PFSK-1 (cell line): Measurements from ENCODE around the gene CYP3A5.

Source experiments
- FOXP2 ChIP-seq: optimal IDR thresholded peaks from 2 replicates; pipeline ENCODE3; 2011; ENCODE audit warnings: borderline replicate concordance, control low read depth, inconsistent platforms; ENCODE audit not compliant: insufficient read depth; ENCODE audit errors: extremely low read length, extremely low read depth
- POLR2AphosphoS5 ChIP-seq: IDR thresholded peaks from 2 replicates; pipeline ENCODE4 v1.6.1; 2012; ENCODE audit warnings: low read depth, mild to moderate bottlenecking, control low read depth, low read length, moderate library complexity
- SIN3A ChIP-seq: IDR thresholded peaks from 2 replicates; pipeline ENCODE4 v1.6.1; 2012; ENCODE audit warnings: mild to moderate bottlenecking, low read length, moderate library complexity, borderline replicate concordance; ENCODE audit not compliant: insufficient read depth
- TAF1 ChIP-seq: IDR thresholded peaks from 2 replicates; pipeline ENCODE4 v1.6.1; 2012; ENCODE audit warnings: low read length, control low read depth, borderline replicate concordance; ENCODE audit not compliant: insufficient read depth
- TF ChIP-seq, protein P1 (sequence below), 2 experiments: IDR thresholded peaks; 2 replicates each; pipeline versions ENCODE4 v1.6.1 to v1.8.0; 2011 to 2012; ENCODE audit warnings: low read depth in 2 of 2, low read length in 2 of 2, control low read depth in 1 of 2, inconsistent platforms in 1 of 2, mild to moderate bottlenecking in 1 of 2, moderate library complexity in 1 of 2; ENCODE audit not compliant: insufficient read depth in 1 of 2

Gene CYP3A5

DNA sequence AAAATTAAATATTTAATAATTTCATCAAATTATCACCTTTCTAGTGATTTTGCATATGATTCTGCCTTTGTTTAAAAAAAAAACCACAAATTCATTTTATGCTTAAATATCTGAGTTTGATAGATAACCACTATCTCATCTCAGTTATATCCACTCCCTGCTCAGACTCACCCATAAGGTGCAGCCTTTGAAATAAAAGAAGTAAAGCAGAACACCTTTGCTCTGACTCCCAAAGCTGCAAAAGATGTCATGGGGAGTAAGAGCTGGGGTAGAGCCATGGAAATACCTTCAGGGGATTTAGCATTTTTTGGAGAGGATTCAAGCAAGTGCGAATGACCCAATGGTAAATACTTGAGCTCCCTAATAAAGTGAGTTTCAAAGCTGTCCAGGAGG, 15.1 kb upstream of the CYP3A5 start:
- TF ChIP-seq FOXP2 (no peak), SIN3A (no peak), TAF1 (no peak), POLR2AphosphoS5 (no peak)
- TF ChIP-seq, protein P1, sequence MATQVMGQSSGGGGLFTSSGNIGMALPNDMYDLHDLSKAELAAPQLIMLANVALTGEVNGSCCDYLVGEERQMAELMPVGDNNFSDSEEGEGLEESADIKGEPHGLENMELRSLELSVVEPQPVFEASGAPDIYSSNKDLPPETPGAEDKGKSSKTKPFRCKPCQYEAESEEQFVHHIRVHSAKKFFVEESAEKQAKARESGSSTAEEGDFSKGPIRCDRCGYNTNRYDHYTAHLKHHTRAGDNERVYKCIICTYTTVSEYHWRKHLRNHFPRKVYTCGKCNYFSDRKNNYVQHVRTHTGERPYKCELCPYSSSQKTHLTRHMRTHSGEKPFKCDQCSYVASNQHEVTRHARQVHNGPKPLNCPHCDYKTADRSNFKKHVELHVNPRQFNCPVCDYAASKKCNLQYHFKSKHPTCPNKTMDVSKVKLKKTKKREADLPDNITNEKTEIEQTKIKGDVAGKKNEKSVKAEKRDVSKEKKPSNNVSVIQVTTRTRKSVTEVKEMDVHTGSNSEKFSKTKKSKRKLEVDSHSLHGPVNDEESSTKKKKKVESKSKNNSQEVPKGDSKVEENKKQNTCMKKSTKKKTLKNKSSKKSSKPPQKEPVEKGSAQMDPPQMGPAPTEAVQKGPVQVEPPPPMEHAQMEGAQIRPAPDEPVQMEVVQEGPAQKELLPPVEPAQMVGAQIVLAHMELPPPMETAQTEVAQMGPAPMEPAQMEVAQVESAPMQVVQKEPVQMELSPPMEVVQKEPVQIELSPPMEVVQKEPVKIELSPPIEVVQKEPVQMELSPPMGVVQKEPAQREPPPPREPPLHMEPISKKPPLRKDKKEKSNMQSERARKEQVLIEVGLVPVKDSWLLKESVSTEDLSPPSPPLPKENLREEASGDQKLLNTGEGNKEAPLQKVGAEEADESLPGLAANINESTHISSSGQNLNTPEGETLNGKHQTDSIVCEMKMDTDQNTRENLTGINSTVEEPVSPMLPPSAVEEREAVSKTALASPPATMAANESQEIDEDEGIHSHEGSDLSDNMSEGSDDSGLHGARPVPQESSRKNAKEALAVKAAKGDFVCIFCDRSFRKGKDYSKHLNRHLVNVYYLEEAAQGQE (IDR thresholded peaks at IDR 0.05; ENCODE audit: insufficient read depth in 1 of 2, low read depth in 2 of 2, low read length in 2 of 2), result no peak

DNA sequence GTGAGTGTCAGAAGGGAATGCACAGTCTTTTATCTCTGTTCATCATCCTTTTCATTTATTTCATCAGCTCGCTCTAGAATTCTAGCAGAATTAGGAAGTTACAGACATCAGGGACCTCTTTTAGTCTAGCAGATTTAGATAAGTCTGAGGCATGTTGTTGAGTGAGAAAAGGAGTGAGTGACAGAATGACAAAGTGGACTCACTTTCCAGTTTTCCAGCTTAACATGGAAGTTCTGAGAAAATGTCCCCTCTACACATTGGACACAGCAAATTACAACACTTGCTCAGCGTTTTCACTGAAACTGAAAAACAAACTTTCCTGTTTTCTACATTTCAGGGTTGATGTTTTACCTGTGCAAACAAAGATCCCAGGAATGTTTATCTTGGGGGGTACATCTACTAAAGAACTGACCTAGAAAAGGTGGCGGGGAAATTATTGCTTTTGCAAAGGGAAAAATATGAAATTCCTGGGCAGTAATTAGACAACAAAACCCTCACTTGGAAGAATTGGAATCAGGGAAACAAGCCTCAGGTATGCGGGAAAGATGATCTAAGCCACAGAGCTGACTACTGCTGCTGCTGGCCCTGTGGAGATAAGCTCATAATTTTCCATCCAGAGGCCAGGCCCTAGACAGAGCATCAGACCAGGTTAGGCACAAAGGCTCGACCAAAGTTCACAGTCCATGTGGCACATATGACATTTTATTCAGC, 14.6 kb upstream of the CYP3A5 start:
- TF ChIP-seq, protein P1 (IDR thresholded peaks at IDR 0.05; ENCODE audit: insufficient read depth in 1 of 2, low read depth in 2 of 2, low read length in 2 of 2), result no peak
- no peak for TF ChIP-seq FOXP2
- no peak for TF ChIP-seq POLR2AphosphoS5
- no peak for TF ChIP-seq TAF1
- TF ChIP-seq SIN3A, result no peak

DNA sequence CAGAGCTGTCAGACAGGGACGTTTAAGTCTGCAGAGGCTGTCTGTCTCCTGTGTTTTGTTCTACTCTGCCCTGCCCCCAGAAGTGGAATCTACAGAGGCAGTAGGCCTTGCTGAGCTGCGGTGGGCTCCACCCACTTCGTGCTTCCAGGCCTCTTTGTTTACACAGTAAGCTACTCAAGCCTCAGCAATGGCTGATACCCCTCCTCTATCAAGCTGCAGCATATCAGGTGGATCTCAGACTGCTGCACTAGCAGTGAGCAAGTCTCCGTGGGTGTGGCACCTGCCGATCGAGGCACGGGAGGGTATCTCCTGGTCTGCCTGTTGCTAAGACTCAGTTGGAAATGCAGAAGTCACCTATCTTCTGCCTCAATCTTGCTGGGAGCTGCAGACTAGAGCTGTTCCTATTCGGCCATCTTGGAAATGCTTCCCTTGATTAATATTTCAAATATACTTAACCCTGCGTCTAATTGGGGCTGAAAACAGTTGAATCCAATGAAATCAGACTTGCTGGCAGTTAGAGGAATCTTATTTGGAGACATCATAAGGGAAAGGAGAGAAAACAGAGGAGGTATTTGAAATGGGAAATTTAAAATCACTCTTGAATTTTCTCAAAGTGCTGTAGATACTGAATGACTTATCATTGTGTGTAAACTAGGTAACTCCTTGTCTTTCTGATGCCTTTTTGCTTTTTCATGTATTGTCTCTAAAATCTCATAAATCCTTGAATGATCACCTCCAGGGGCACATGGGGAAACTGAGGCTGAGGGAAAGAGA, 13.8 kb upstream of the CYP3A5 start:
- TF ChIP-seq FOXP2, result no peak
- TF ChIP-seq TAF1, result no peak
- TF ChIP-seq, protein P1 (IDR thresholded peaks at IDR 0.05; ENCODE audit: insufficient read depth in 1 of 2, low read depth in 2 of 2, low read length in 2 of 2), result no peak
- TF ChIP-seq SIN3A, result no peak
- TF ChIP-seq POLR2AphosphoS5, result no peak

DNA sequence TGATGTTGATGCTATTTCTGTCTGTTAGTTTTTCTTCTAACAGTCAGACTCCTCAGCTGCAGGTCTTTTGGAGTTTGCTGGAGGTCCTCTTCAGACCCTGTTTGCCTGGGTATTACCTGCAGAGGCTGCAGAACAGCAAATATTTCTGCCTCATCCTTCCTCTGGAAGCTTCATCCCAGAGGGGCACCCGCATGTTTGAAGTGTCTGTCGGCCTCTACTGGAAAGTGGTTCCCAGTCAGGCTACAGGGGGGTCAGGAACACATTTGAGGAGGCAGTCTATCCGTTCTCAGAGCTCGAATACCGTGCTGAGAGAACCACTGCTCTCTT, 13.3 kb upstream of the CYP3A5 start:
- no peak for TF ChIP-seq POLR2AphosphoS5
- TF ChIP-seq FOXP2, result no peak
- no peak for TF ChIP-seq TAF1
- TF ChIP-seq, protein P1 (IDR thresholded peaks at IDR 0.05; ENCODE audit: insufficient read depth in 1 of 2, low read depth in 2 of 2, low read length in 2 of 2), result no peak
- TF ChIP-seq SIN3A, result no peak
